Immature natural killer cell (primary cell): ENCODE data around the gene AHSA1. TPM values are rescaled to one million over a fixed set of nuclear protein-coding genes. Genes with fewer than 3 reads are reported as not detected.

Experiments used
- DNase-seq, 3 donors: peaks; one replicate each; pipeline ENCODE4 v3.0.0; 2022; ENCODE audit warnings: mixed read lengths in 1 of 3
- H3K27ac Mint-ChIP-seq, 6 donors: one replicate each; pipeline ENCODE4 v1.8.0; 2020; ENCODE audit warnings: mixed read lengths in 6 of 6, mild to moderate bottlenecking in 5 of 6, inconsistent platforms in 4 of 6, moderate library complexity in 3 of 6
- H3K27me3 Mint-ChIP-seq, 3 donors: one replicate each; pipeline ENCODE4 v1.8.0; 2020 to 2021; ENCODE audit warnings: low read depth in 3 of 3, mild to moderate bottlenecking in 3 of 3, mixed read lengths in 3 of 3, moderate library complexity in 3 of 3, inconsistent platforms in 1 of 3
- H3K36me3 Mint-ChIP-seq, 3 donors: one replicate each; pipeline ENCODE4 v1.8.0; 2020; ENCODE audit warnings: mixed read lengths in 3 of 3, inconsistent platforms in 2 of 3, mild to moderate bottlenecking in 2 of 3
- H3K4me1 Mint-ChIP-seq, 2 donors: one replicate each; pipeline ENCODE4 v1.8.0; 2020; ENCODE audit warnings: inconsistent platforms in 2 of 2, mild to moderate bottlenecking in 2 of 2, mixed read lengths in 2 of 2, moderate library complexity in 1 of 2
- H3K4me3 Mint-ChIP-seq, 5 donors: one replicate each; pipeline ENCODE4 v1.8.0; 2020; ENCODE audit warnings: mild to moderate bottlenecking in 5 of 5, mixed read lengths in 5 of 5, inconsistent platforms in 3 of 5, moderate library complexity in 3 of 5
- H3K9me3 Mint-ChIP-seq, 6 donors: one replicate each; pipeline ENCODE4 v1.8.0; 2020; ENCODE audit warnings: mild to moderate bottlenecking in 6 of 6, mixed read lengths in 6 of 6, inconsistent platforms in 4 of 6, moderate library complexity in 3 of 6
- polyA plus RNA-seq, 3 donors: library from polyadenylated mRNA; unstranded; fragments of 300-500 nt; fragmentation: Illumina TruSeq; gene quantifications; one replicate each; pipeline ENCODE4 v1.2.3, GENCODE V29; 2021

The AHSA1 gene
- polyA plus RNA-seq, 3 donors from 2014 or later: 94.2 to 149 (median 103) TPM

- DNase-seq: no peak
- Mint-ChIP-seq H3K27ac (no peak overlapping the region), H3K36me3 (no peaks in the 10 kb centered on the region), H3K27me3 (peaks cover 1 to 6% (median 4%) of the 10 kb centered on the region in 3 donors), H3K9me3 (no peaks in the 10 kb centered on the region), H3K4me3 (no peak overlapping the region), H3K4me1 (no peaks in the 10 kb centered on the region)
These were observed 20.9 kb downstream of the AHSA1 start for GRCh38 chr14:77478796-77479195.

- no peak overlapping the region for H3K4me3 Mint-ChIP-seq
- no peaks in the 10 kb centered on the region for H3K4me1 Mint-ChIP-seq
- H3K27ac Mint-ChIP-seq: no peak overlapping the region
- DNase-seq: no peak
- no peaks in the 10 kb centered on the region for H3K36me3 Mint-ChIP-seq
- H3K27me3 Mint-ChIP-seq: peaks cover 0 to 3% (median 1%) of the 10 kb centered on the region in 3 donors
- H3K9me3 Mint-ChIP-seq: no peaks in the 10 kb centered on the region
These were observed 24.5 kb downstream of the AHSA1 start for GRCh38 chr14:77482422-77482821.

- Mint-ChIP-seq H3K36me3 (no peaks in the 10 kb centered on the region), H3K4me1 (no peaks in the 10 kb centered on the region), H3K27me3 (peaks cover 0 to 2% (median 0%) of the 10 kb centered on the region in 3 donors), H3K9me3 (no peaks in the 10 kb centered on the region), H3K27ac (no peak overlapping the region), H3K4me3 (no peak overlapping the region)
- DNase-seq: no peak
These were observed 27.4 kb downstream of the AHSA1 start for GRCh38 chr14:77485256-77485655.

- no peak overlapping the region for H3K27ac Mint-ChIP-seq
- no peaks in the 10 kb centered on the region for H3K4me1 Mint-ChIP-seq
- H3K27me3 Mint-ChIP-seq: peaks cover 0 to 2% (median 0%) of the 10 kb centered on the region in 3 donors
- no peak overlapping the region for H3K4me3 Mint-ChIP-seq
- H3K9me3 Mint-ChIP-seq: no peaks in the 10 kb centered on the region
- no peak for DNase-seq
- H3K36me3 Mint-ChIP-seq: no peaks in the 10 kb centered on the region
These were observed 28.2 kb downstream of the AHSA1 start for GRCh38 chr14:77485901-77486678.

- Mint-ChIP-seq H3K4me1 (no peaks in the 10 kb centered on the region), H3K27me3 (peaks cover 0 to 2% (median under 1%) of the 10 kb centered on the region in 3 donors), H3K4me3 (no peak overlapping the region), H3K36me3 (no peaks in the 10 kb centered on the region), H3K9me3 (no peaks in the 10 kb centered on the region), H3K27ac (no peak overlapping the region)
- DNase-seq: no peak
These were observed 30.7 kb downstream of the AHSA1 start for GRCh38 chr14:77488558-77488957.

GRCh38 chr14:77489041-77489440 is 31.1 kb downstream of the AHSA1 start:
- no peak overlapping the region for H3K4me3 Mint-ChIP-seq
- peak overlapping the region in 1 of 6 donors; percentile 43 for H3K27ac Mint-ChIP-seq
- H3K9me3 Mint-ChIP-seq: no peaks in the 10 kb centered on the region
- H3K27me3 Mint-ChIP-seq: peaks cover 0 to 4% (median 0%) of the 10 kb centered on the region in 3 donors
- no peaks in the 10 kb centered on the region for H3K4me1 Mint-ChIP-seq
- no peak for DNase-seq
- no peaks in the 10 kb centered on the region for H3K36me3 Mint-ChIP-seq

- H3K27ac Mint-ChIP-seq: no peak overlapping the region
- no peaks in the 10 kb centered on the region for H3K9me3 Mint-ChIP-seq
- no peaks in the 10 kb centered on the region for H3K4me1 Mint-ChIP-seq
These were observed 32.6 kb downstream of the AHSA1 start for GRCh38 chr14:77490347-77490986.

GRCh38 chr14:77491056-77491455 is 33.2 kb downstream of the AHSA1 start:
- H3K4me3 Mint-ChIP-seq: no peak overlapping the region
- H3K27ac Mint-ChIP-seq: no peak overlapping the region

More at GRCh38 chr14:77490347-77490986, 32.6 kb downstream of the AHSA1 start:
- H3K36me3 Mint-ChIP-seq: no peaks in the 10 kb centered on the region
- peaks cover 0 to 4% (median 2%) of the 10 kb centered on the region in 3 donors for H3K27me3 Mint-ChIP-seq
- H3K4me3 Mint-ChIP-seq: no peak overlapping the region
- no peak for DNase-seq

GRCh38 chr14:77495334-77495733 is 37.4 kb downstream of the AHSA1 start:
- Mint-ChIP-seq H3K4me3 (no peak overlapping the region), H3K4me1 (peaks cover 5 to 6% of the 10 kb centered on the region in 2 donors), H3K27me3 (peaks cover 7 to 11% (median 10%) of the 10 kb centered on the region in 3 donors), H3K36me3 (no peaks in the 10 kb centered on the region), H3K9me3 (no peaks in the 10 kb centered on the region), H3K27ac (no peak overlapping the region)
- DNase-seq: no peak

More at GRCh38 chr14:77491056-77491455, 33.2 kb downstream of the AHSA1 start:
- H3K36me3 Mint-ChIP-seq: no peaks in the 10 kb centered on the region
- DNase-seq: no peak
- no peaks in the 10 kb centered on the region for H3K4me1 Mint-ChIP-seq
- H3K27me3 Mint-ChIP-seq: peaks cover 2 to 6% (median 3%) of the 10 kb centered on the region in 3 donors
- H3K9me3 Mint-ChIP-seq: no peaks in the 10 kb centered on the region

GRCh38 chr14:77498120-77498979 is 40.5 kb downstream of the AHSA1 start, which contains the start of gene ISM2:
ISM2 (minus strand) TSS chr14:77498816; CDS start chr14:77498793, 23 bp downstream.
- H3K4me3 Mint-ChIP-seq: peak within 1 kb of the TSS; percentile 80 to 85 (median 82)
- peak; percentile 38 to 52 (median 47) for DNase-seq
- peaks cover 0 to 3% (median 0%) of the 10 kb centered on the region in 6 donors for H3K9me3 Mint-ChIP-seq
- H3K27me3 Mint-ChIP-seq: peaks cover 7 to 12% (median 11%) of the 10 kb centered on the region in 3 donors
- peaks cover 0 to 10% (median 5%) of the 10 kb centered on the region in 3 donors for H3K36me3 Mint-ChIP-seq
- no peak within 1 kb of the TSS for H3K27ac Mint-ChIP-seq
- H3K4me1 Mint-ChIP-seq: peaks cover 5 to 7% of the 10 kb centered on the region in 2 donors

GRCh38 chr14:77498984-77499527 is 41.2 kb downstream of the AHSA1 start:
- DNase-seq: no peak
- peak overlapping the region; percentile 66 to 71 (median 67) for H3K4me3 Mint-ChIP-seq
- H3K27ac Mint-ChIP-seq: no peak overlapping the region
- H3K27me3 Mint-ChIP-seq: peaks cover 7 to 11% (median 8%) of the 10 kb centered on the region in 3 donors
- H3K36me3 Mint-ChIP-seq: peaks cover 0 to 12% (median 5%) of the 10 kb centered on the region in 3 donors
- peaks cover 0 to 4% (median 0%) of the 10 kb centered on the region in 6 donors for H3K9me3 Mint-ChIP-seq
- H3K4me1 Mint-ChIP-seq: peaks cover 5 to 7% of the 10 kb centered on the region in 2 donors

- Mint-ChIP-seq H3K4me3 (no peak overlapping the region), H3K27ac (no peak overlapping the region), H3K4me1 (peaks cover 5 to 7% of the 10 kb centered on the region in 2 donors), H3K27me3 (peaks cover 2 to 6% (median 5%) of the 10 kb centered on the region in 3 donors), H3K9me3 (peaks cover 0 to 4% (median 0%) of the 10 kb centered on the region in 6 donors), H3K36me3 (peaks cover 3 to 31% (median 29%) of the 10 kb centered on the region in 3 donors)
- no peak for DNase-seq
These were observed 44.4 kb downstream of the AHSA1 start for GRCh38 chr14:77502109-77502782.

- Mint-ChIP-seq H3K4me1 (peaks cover under 1 to 3% of the 10 kb centered on the region in 2 donors), H3K27ac (no peak overlapping the region), H3K27me3 (peaks cover 2 to 5% (median 5%) of the 10 kb centered on the region in 3 donors), H3K36me3 (peaks cover 4 to 37% (median 29%) of the 10 kb centered on the region in 3 donors), H3K9me3 (peaks cover 0 to 4% (median 0%) of the 10 kb centered on the region in 6 donors), H3K4me3 (no peak overlapping the region)
- no peak for DNase-seq
These were observed 45.2 kb downstream of the AHSA1 start for GRCh38 chr14:77503138-77503537.
